Measurements from ENCODE around the gene FHIP1B. TPM values are rescaled to one million over a fixed set of nuclear protein-coding genes. Genes with fewer than 3 reads are reported as not detected.

Gene FHIP1B
- polyA plus RNA-seq, 1 donor from 2014 or later, result 36.0 TPM

DNA sequence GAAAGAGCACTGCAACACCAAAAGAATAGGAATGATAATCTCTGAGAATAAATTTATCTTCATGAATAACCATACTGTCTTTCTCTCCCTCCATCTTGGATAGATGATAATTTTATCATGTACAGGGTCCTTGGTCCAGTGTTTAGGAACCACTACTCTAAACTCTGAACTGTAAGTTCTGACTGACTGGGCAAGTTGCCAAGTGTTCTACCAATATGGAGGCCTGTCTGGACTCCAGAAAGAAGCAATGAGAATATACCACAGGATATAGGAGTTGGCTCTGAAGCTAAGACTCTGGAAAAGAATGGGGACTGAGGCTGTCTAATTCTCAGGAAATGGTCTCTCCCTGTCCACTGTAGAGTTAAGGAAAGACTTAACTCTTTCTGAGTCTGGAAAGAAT is 1.5 kb downstream of the FHIP1B start:
- Histone ChIP-seq H3K36me3 (ENCODE audit: insufficient read depth, low read length) (no peaks in the 10 kb centered on the region), H3K27me3 (ENCODE audit: insufficient read depth, low read depth, low read length) (no peaks in the 10 kb centered on the region), H3K9ac (ENCODE audit: low read length) (no peak overlapping the region), H3K9me2 (ENCODE audit: insufficient read depth, low read length) (no peaks in the 10 kb centered on the region), H3K4me3 (ENCODE audit: low read length) (peak overlapping the region; percentile 70), H2AFZ (ENCODE audit: low read depth, low read length) (no peak overlapping the region), H3K27ac (ENCODE audit: low read length) (no peak overlapping the region), H3K4me2 (ENCODE audit: low read length) (peak overlapping the region; percentile 92), H3K9me3 (ENCODE audit: low read length) (no peaks in the 10 kb centered on the region), H4K20me1 (ENCODE audit: insufficient read depth) (no peaks in the 10 kb centered on the region), H3F3A (ENCODE audit: insufficient read depth, low read length, poor library complexity, severe bottlenecking) (no peaks in the 10 kb centered on the region), H3K79me2 (replicated peaks; ENCODE audit: insufficient read depth, low read length) (peaks cover 58% of the 10 kb centered on the region)
- TF ChIP-seq MXI1 (conservative IDR thresholded peaks at IDR 0.05; ENCODE audit: poor library complexity, severe bottlenecking) (no peak), SMC3 (conservative IDR thresholded peaks at IDR 0.05; ENCODE audit: poor library complexity) (no peak), EZH2 (IDR thresholded peaks at IDR 0.05; ENCODE audit: borderline replicate concordance, insufficient read depth, low read length, poor library complexity, severe bottlenecking) (no peak), POLR2AphosphoS5 (IDR thresholded peaks at IDR 0.05) (no peak), RAD21 (conservative IDR thresholded peaks at IDR 0.05) (no peak), TAF1 (IDR thresholded peaks at IDR 0.05; ENCODE audit: low read depth) (no peak)
- TF ChIP-seq, protein P1, sequence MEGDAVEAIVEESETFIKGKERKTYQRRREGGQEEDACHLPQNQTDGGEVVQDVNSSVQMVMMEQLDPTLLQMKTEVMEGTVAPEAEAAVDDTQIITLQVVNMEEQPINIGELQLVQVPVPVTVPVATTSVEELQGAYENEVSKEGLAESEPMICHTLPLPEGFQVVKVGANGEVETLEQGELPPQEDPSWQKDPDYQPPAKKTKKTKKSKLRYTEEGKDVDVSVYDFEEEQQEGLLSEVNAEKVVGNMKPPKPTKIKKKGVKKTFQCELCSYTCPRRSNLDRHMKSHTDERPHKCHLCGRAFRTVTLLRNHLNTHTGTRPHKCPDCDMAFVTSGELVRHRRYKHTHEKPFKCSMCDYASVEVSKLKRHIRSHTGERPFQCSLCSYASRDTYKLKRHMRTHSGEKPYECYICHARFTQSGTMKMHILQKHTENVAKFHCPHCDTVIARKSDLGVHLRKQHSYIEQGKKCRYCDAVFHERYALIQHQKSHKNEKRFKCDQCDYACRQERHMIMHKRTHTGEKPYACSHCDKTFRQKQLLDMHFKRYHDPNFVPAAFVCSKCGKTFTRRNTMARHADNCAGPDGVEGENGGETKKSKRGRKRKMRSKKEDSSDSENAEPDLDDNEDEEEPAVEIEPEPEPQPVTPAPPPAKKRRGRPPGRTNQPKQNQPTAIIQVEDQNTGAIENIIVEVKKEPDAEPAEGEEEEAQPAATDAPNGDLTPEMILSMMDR (IDR thresholded peaks at IDR 0.05; ENCODE audit: poor library complexity, severe bottlenecking), result no peak
- TF ChIP-seq, protein P2, sequence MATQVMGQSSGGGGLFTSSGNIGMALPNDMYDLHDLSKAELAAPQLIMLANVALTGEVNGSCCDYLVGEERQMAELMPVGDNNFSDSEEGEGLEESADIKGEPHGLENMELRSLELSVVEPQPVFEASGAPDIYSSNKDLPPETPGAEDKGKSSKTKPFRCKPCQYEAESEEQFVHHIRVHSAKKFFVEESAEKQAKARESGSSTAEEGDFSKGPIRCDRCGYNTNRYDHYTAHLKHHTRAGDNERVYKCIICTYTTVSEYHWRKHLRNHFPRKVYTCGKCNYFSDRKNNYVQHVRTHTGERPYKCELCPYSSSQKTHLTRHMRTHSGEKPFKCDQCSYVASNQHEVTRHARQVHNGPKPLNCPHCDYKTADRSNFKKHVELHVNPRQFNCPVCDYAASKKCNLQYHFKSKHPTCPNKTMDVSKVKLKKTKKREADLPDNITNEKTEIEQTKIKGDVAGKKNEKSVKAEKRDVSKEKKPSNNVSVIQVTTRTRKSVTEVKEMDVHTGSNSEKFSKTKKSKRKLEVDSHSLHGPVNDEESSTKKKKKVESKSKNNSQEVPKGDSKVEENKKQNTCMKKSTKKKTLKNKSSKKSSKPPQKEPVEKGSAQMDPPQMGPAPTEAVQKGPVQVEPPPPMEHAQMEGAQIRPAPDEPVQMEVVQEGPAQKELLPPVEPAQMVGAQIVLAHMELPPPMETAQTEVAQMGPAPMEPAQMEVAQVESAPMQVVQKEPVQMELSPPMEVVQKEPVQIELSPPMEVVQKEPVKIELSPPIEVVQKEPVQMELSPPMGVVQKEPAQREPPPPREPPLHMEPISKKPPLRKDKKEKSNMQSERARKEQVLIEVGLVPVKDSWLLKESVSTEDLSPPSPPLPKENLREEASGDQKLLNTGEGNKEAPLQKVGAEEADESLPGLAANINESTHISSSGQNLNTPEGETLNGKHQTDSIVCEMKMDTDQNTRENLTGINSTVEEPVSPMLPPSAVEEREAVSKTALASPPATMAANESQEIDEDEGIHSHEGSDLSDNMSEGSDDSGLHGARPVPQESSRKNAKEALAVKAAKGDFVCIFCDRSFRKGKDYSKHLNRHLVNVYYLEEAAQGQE (IDR thresholded peaks at IDR 0.05; ENCODE audit: borderline replicate concordance), result no peak

DNA sequence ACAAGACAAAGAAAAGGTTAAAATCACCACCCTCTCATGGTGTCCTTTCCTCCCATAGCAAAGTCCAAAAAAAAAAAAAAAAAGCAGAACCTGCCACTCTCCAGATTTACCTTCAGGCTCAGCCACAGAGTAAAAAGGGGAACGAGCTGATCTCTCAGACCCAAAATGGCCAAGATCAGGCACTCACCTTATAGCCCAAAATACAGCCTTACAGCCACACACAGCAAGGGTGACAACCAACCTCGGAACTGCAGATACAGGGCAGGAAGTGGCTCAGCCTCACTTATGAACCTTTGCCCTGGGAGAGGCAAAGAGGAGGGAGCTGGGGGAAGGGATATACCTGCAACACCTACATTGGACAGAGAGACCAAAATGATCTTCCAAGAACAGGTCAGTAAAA is 4.5 kb downstream of the FHIP1B start:
- Histone ChIP-seq H3K36me3 (ENCODE audit: insufficient read depth, low read length) (no peaks in the 10 kb centered on the region), H3K9me2 (ENCODE audit: insufficient read depth, low read length) (no peaks in the 10 kb centered on the region), H3K9me3 (ENCODE audit: low read length) (no peaks in the 10 kb centered on the region), H3K79me2 (replicated peaks; ENCODE audit: insufficient read depth, low read length) (peaks cover 72% of the 10 kb centered on the region), H3F3A (ENCODE audit: insufficient read depth, low read length, poor library complexity, severe bottlenecking) (no peaks in the 10 kb centered on the region), H4K20me1 (ENCODE audit: insufficient read depth) (no peaks in the 10 kb centered on the region), H3K27ac (ENCODE audit: low read length) (no peak overlapping the region), H3K4me2 (ENCODE audit: low read length) (no peak overlapping the region), H3K4me3 (ENCODE audit: low read length) (no peak overlapping the region), H3K9ac (ENCODE audit: low read length) (no peak overlapping the region), H3K27me3 (ENCODE audit: insufficient read depth, low read depth, low read length) (no peaks in the 10 kb centered on the region), H2AFZ (ENCODE audit: low read depth, low read length) (no peak overlapping the region)
- TF ChIP-seq POLR2AphosphoS5 (IDR thresholded peaks at IDR 0.05) (no peak), EP300 (conservative IDR thresholded peaks at IDR 0.05; ENCODE audit: poor library complexity, severe bottlenecking) (no peak), EZH2 (IDR thresholded peaks at IDR 0.05; ENCODE audit: borderline replicate concordance, insufficient read depth, low read length, poor library complexity, severe bottlenecking) (no peak), MXI1 (conservative IDR thresholded peaks at IDR 0.05; ENCODE audit: poor library complexity, severe bottlenecking) (no peak), TAF1 (IDR thresholded peaks at IDR 0.05; ENCODE audit: low read depth) (no peak), SMC3 (conservative IDR thresholded peaks at IDR 0.05; ENCODE audit: poor library complexity) (no peak), RAD21 (conservative IDR thresholded peaks at IDR 0.05) (no peak)
- TF ChIP-seq, protein P2 (IDR thresholded peaks at IDR 0.05; ENCODE audit: borderline replicate concordance), result no peak
- TF ChIP-seq, protein P1 (IDR thresholded peaks at IDR 0.05; ENCODE audit: poor library complexity, severe bottlenecking), result no peak

Data from neural cell (in vitro differentiated cells).